Ectodermal cell (in vitro differentiated cells): ENCODE results near the gene FAM8A1.
A peak's percentile ranks its signal among the peaks of the same experiment; 100 is the strongest.

Source experiments
- H3K27ac ChIP-seq: 2 replicates; pipeline ENCODE4 v1.7.0; 2013; ENCODE audit warnings: mild to moderate bottlenecking, low read depth, low read length; ENCODE audit not compliant: insufficient read depth, poor library complexity, severe bottlenecking
- H3K27me3 ChIP-seq: 2 replicates; pipeline ENCODE4 v1.7.0; 2013; ENCODE audit warnings: mild to moderate bottlenecking, low read length; ENCODE audit not compliant: insufficient read depth, control insufficient read depth, poor library complexity, severe bottlenecking
- H3K36me3 ChIP-seq: one replicate; pipeline ENCODE4 v1.7.0; 2013; ENCODE audit warnings: low read length; ENCODE audit not compliant: control insufficient read depth, insufficient read depth
- H3K4me1 ChIP-seq: one replicate; pipeline ENCODE4 v1.7.0; 2013; ENCODE audit warnings: low read length; ENCODE audit not compliant: control insufficient read depth, insufficient read depth
- H3K4me3 ChIP-seq: 2 replicates; pipeline ENCODE4 v1.7.0; 2013; ENCODE audit warnings: low read depth, low read length, control low read depth; ENCODE audit not compliant: insufficient read depth
- H3K9me3 ChIP-seq: 2 replicates; pipeline ENCODE4 v1.7.0; 2013; ENCODE audit warnings: mild to moderate bottlenecking, low read length, moderate library complexity; ENCODE audit not compliant: control insufficient read depth
- WGBS, 2 experiments: methylation state at CpG; one replicate each; pipeline ENCODE4 v1.1.7; 2013; ENCODE audit warnings: missing lambda C conversion rate in 2 of 2; 5-methylcytosine and 5-hydroxymethylcytosine counted together

Gene FAM8A1

GRCh38 chr6:17601386-17601703, 1.2 kb downstream of the FAM8A1 start:
- no peak overlapping the region for H3K27ac ChIP-seq
- H3K4me3 ChIP-seq, result peak overlapping the region; percentile 84
- 52 to 56% methylated on average over 5 of the region's 5 CpGs for WGBS, 2 experiments
- no peaks in the 10 kb centered on the region for H3K9me3 ChIP-seq
- H3K4me1 ChIP-seq, result peaks cover 6% of the 10 kb centered on the region
- no peaks in the 10 kb centered on the region for H3K27me3 ChIP-seq
- H3K36me3 ChIP-seq, result no peaks in the 10 kb centered on the region

- Histone ChIP-seq H3K9me3 (no peaks in the 10 kb centered on the region), H3K4me1 (peaks cover 6% of the 10 kb centered on the region), H3K27me3 (no peaks in the 10 kb centered on the region), H3K36me3 (no peaks in the 10 kb centered on the region), H3K4me3 (no peak overlapping the region), H3K27ac (no peak overlapping the region)
- WGBS, 2 experiments, result 60 to 78% methylated on average over 1 of the region's 1 CpG
Observed at GRCh38 chr6:17602888-17603287, 2.8 kb downstream of the FAM8A1 start.

GRCh38 chr6:17606606-17607005, 6.5 kb downstream of the FAM8A1 start:
- 92 to 94% methylated on average over 4 of the region's 4 CpGs for WGBS, 2 experiments
- Histone ChIP-seq H3K36me3 (no peaks in the 10 kb centered on the region), H3K9me3 (no peaks in the 10 kb centered on the region), H3K4me1 (no peaks in the 10 kb centered on the region), H3K27ac (no peak overlapping the region), H3K4me3 (no peak overlapping the region), H3K27me3 (no peaks in the 10 kb centered on the region)

GRCh38 chr6:17610835-17611234, 10.7 kb downstream of the FAM8A1 start:
- no peaks in the 10 kb centered on the region for H3K4me1 ChIP-seq
- no peaks in the 10 kb centered on the region for H3K27me3 ChIP-seq
- H3K27ac ChIP-seq, result no peak overlapping the region
- no peaks in the 10 kb centered on the region for H3K9me3 ChIP-seq
- no peak overlapping the region for H3K4me3 ChIP-seq
- no peaks in the 10 kb centered on the region for H3K36me3 ChIP-seq
- WGBS, 2 experiments, result 93 to 94% methylated on average over 2 of the region's 3 CpGs

GRCh38 chr6:17612048-17612447, 11.9 kb downstream of the FAM8A1 start:
- H3K4me1 ChIP-seq, result no peaks in the 10 kb centered on the region
- WGBS, 2 experiments, result 90 to 96% methylated on average over 4 of the region's 4 CpGs
- H3K27ac ChIP-seq, result no peak overlapping the region
- no peaks in the 10 kb centered on the region for H3K36me3 ChIP-seq
- no peak overlapping the region for H3K4me3 ChIP-seq
- H3K9me3 ChIP-seq, result no peaks in the 10 kb centered on the region
- H3K27me3 ChIP-seq, result no peaks in the 10 kb centered on the region

GRCh38 chr6:17615794-17616193, 15.7 kb downstream of the FAM8A1 start:
- WGBS, 2 experiments, result 91 to 97% methylated on average over 4 of the region's 4 CpGs

GRCh38 chr6:17621003-17621402, 20.9 kb downstream of the FAM8A1 start:
- no peak overlapping the region for H3K4me3 ChIP-seq
- peaks cover 19% of the 10 kb centered on the region for H3K36me3 ChIP-seq
- no peaks in the 10 kb centered on the region for H3K9me3 ChIP-seq
- WGBS, 2 experiments, result 93% methylated on average over 1 of the region's 2 CpGs
- no peaks in the 10 kb centered on the region for H3K27me3 ChIP-seq
- H3K27ac ChIP-seq, result no peak overlapping the region
- H3K4me1 ChIP-seq, result no peaks in the 10 kb centered on the region

More at GRCh38 chr6:17615794-17616193, 15.7 kb downstream of the FAM8A1 start:
- Histone ChIP-seq H3K27me3 (no peaks in the 10 kb centered on the region), H3K9me3 (no peaks in the 10 kb centered on the region), H3K4me3 (no peak overlapping the region), H3K4me1 (no peaks in the 10 kb centered on the region), H3K27ac (no peak overlapping the region), H3K36me3 (no peaks in the 10 kb centered on the region)

- Histone ChIP-seq H3K36me3 (peaks cover 24% of the 10 kb centered on the region), H3K27ac (no peak overlapping the region), H3K9me3 (no peaks in the 10 kb centered on the region), H3K4me1 (no peaks in the 10 kb centered on the region), H3K27me3 (no peaks in the 10 kb centered on the region), H3K4me3 (no peak overlapping the region)
- 96 to 97% methylated on average over 5 of the region's 5 CpGs for WGBS, 2 experiments
Observed at GRCh38 chr6:17622144-17622543, 22.0 kb downstream of the FAM8A1 start.

GRCh38 chr6:17624396-17624795, 24.3 kb downstream of the FAM8A1 start:
- Histone ChIP-seq H3K36me3 (peaks cover 34% of the 10 kb centered on the region), H3K4me1 (no peaks in the 10 kb centered on the region), H3K27me3 (no peaks in the 10 kb centered on the region), H3K9me3 (no peaks in the 10 kb centered on the region), H3K27ac (no peak overlapping the region), H3K4me3 (no peak overlapping the region)
- WGBS, 2 experiments, result 83% methylated on average over 1 of the region's 1 CpG; no CpG with 5 or more reads in 1 of the 2 experiments

- no peaks in the 10 kb centered on the region for H3K27me3 ChIP-seq
- 77 to 93% methylated on average over 1 of the region's 1 CpG for WGBS, 2 experiments
- no peak overlapping the region for H3K4me3 ChIP-seq
- H3K4me1 ChIP-seq, result no peaks in the 10 kb centered on the region
- peaks cover 43% of the 10 kb centered on the region for H3K36me3 ChIP-seq
- H3K9me3 ChIP-seq, result no peaks in the 10 kb centered on the region
- no peak overlapping the region for H3K27ac ChIP-seq
Observed at GRCh38 chr6:17628873-17629272, 28.8 kb downstream of the FAM8A1 start.

GRCh38 chr6:17629824-17630510, 29.9 kb downstream of the FAM8A1 start:
- Histone ChIP-seq H3K9me3 (no peaks in the 10 kb centered on the region), H3K4me1 (no peaks in the 10 kb centered on the region), H3K27me3 (no peaks in the 10 kb centered on the region), H3K27ac (no peak overlapping the region), H3K4me3 (no peak overlapping the region), H3K36me3 (peaks cover 36% of the 10 kb centered on the region)
- WGBS, 2 experiments, result 94 to 97% methylated on average over 7 to 8 of the region's 8 CpGs
